GM19023 (cell line): Measurements from ENCODE around the gene KRT17.
"Not testable (repeated sequence)": the region's sequence is repeated elsewhere in the genome, so short reads cannot be mapped to it uniquely, and the experiment has no call there.

Experiments used
- ATAC-seq: cut with Tn5 transposase; IDR thresholded peaks from one replicate; pipeline ENCODE4 v1.9.1; 2021; ENCODE audit warnings: mild to moderate bottlenecking, moderate library complexity; ENCODE audit not compliant: unreplicated experiment

Gene KRT17

GRCh38 chr17:41654678-41655607 lies 30.6 kb upstream of the KRT17 start:
- no peak for ATAC-seq

- no peak for ATAC-seq
These were observed 29.7 kb upstream of the KRT17 start for GRCh38 chr17:41653892-41654677.

GRCh38 chr17:41653421-41653820 lies 29.0 kb upstream of the KRT17 start:
- no peak for ATAC-seq

- ATAC-seq: no peak
These were observed 28.1 kb upstream of the KRT17 start for GRCh38 chr17:41652461-41652970.

GRCh38 chr17:41651625-41652460 lies 27.5 kb upstream of the KRT17 start:
- ATAC-seq: no peak

- no peak for ATAC-seq
These were observed 26.6 kb upstream of the KRT17 start for GRCh38 chr17:41650794-41651624.

- ATAC-seq: no peak
These were observed 25.6 kb upstream of the KRT17 start for GRCh38 chr17:41649923-41650519.

- ATAC-seq: peak; percentile 68
These were observed 24.2 kb upstream of the KRT17 start for GRCh38 chr17:41648411-41649195.

- ATAC-seq: peak; percentile 69
These were observed 23.6 kb upstream of the KRT17 start for GRCh38 chr17:41647940-41648410.

GRCh38 chr17:41647038-41647813 lies 22.9 kb upstream of the KRT17 start:
- ATAC-seq: no peak

GRCh38 chr17:41642252-41643156 lies 18.1 kb upstream of the KRT17 start:
- ATAC-seq: no peak

- not testable (repeated sequence) for ATAC-seq
These were observed 16.2 kb upstream of the KRT17 start for GRCh38 chr17:41640596-41640995.

- ATAC-seq: no peak
These were observed 15.4 kb upstream of the KRT17 start for GRCh38 chr17:41639492-41640473.

- no peak for ATAC-seq
These were observed 14.6 kb upstream of the KRT17 start for GRCh38 chr17:41638941-41639340.

GRCh38 chr17:41638194-41638593 lies 13.8 kb upstream of the KRT17 start:
- ATAC-seq: no peak

GRCh38 chr17:41636652-41637051 lies 12.3 kb upstream of the KRT17 start:
- ATAC-seq: no peak
